ENCODE results near the gene CHRDL2.

The CHRDL2 gene

DNA sequence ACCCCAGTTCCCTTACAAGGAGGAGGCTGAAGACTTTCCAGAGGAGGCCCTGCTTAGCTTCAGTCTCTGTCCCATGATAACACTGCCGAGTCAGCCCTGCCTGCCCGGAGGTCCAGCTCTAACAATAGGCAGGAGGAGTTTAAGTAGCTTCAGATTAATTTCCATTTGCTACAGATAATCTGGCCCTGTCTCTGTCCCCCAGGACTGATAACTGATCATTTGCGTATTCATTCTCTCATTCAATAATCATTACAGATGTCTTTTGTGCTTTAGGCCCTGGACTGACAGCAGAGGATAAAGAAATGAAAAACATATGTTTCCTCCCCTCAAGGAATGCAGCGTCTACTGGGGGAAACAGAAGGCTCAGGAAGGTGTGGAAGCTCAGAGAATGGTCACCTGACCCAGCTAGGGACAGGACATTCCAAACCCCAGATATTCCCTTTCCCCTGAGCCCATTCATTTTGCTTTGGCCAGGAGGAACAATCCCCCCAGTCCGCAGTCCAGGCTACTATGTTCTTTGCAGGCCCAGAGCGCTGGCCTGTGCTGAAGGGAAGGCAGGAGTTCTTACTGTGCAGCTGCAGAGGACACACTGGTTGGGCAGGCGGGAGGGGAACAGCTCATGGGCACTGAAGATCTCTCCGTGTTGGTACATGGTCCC lies 20.8 kb downstream of the CHRDL2 start (continued):
- no peak for TF ChIP-seq ZBTB8A (tag by site-specific recombination; IDR thresholded peaks at IDR 0.05)
- TF ChIP-seq KLF7 (tag by site-specific recombination; IDR thresholded peaks at IDR 0.05; ENCODE audit: borderline replicate concordance), result no peak

DNA sequence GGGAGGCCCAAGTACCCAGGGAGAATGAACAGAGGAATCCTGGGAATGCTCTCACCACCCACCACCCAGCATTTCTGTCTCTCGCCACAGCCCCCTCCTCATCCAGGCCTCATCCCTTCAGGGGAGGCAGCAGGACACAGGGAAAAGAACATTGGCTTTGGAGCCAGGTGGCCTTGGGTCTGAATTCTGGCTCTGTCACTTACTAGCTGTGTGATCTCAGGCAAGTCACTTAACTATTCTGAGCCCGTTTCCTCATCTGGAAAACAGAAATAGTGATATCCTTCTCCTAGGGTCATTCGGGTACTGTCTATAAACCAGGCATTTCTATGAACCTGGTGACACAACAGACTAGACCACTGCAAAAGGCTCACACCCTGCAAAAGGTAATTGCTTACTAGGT lies 22.1 kb downstream of the CHRDL2 start:
- CTCF ChIA-PET, result interaction anchor here (2.1 kb wide), 1 partner anchor 17 kb away, joined by 11 read pairs; no protein-coding TSS in a partner anchor
- TF ChIP-seq ZNF280C (tag by site-specific recombination; IDR thresholded peaks at IDR 0.05) (no peak), ZNF311 (tag by site-specific recombination; IDR thresholded peaks at IDR 0.05; ENCODE audit: borderline replicate concordance) (no peak), ZNF114 (tag by site-specific recombination; IDR thresholded peaks at IDR 0.05) (no peak), ZNF423 (tag by site-specific recombination; IDR thresholded peaks at IDR 0.05) (no peak), ZNF580 (tag by site-specific recombination; IDR thresholded peaks at IDR 0.05) (no peak), ZNF24 (tag by site-specific recombination; IDR thresholded peaks at IDR 0.05) (no peak), ZNF549 (tag by site-specific recombination; IDR thresholded peaks at IDR 0.05) (no peak)
- TF ChIP-seq, protein P1, sequence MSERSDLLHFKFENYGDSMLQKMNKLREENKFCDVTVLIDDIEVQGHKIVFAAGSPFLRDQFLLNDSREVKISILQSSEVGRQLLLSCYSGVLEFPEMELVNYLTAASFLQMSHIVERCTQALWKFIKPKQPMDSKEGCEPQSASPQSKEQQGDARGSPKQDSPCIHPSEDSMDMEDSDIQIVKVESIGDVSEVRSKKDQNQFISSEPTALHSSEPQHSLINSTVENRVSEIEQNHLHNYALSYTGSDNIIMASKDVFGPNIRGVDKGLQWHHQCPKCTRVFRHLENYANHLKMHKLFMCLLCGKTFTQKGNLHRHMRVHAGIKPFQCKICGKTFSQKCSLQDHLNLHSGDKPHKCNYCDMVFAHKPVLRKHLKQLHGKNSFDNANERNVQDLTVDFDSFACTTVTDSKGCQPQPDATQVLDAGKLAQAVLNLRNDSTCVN (tag by site-specific recombination; optimal IDR thresholded peaks at IDR 0.05), result no peak
- TF ChIP-seq, protein P2, sequence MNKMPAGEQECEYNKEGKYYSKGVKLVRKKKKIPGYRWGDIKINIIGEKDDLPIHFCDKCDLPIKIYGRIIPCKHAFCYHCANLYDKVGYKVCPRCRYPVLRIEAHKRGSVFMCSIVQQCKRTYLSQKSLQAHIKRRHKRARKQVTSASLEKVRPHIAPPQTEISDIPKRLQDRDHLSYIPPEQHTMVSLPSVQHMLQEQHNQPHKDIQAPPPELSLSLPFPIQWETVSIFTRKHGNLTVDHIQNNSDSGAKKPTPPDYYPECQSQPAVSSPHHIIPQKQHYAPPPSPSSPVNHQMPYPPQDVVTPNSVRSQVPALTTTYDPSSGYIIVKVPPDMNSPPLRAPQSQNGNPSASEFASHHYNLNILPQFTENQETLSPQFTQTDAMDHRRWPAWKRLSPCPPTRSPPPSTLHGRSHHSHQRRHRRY (tag by site-specific recombination; IDR thresholded peaks at IDR 0.05), result no peak
- TF ChIP-seq, protein P3, sequence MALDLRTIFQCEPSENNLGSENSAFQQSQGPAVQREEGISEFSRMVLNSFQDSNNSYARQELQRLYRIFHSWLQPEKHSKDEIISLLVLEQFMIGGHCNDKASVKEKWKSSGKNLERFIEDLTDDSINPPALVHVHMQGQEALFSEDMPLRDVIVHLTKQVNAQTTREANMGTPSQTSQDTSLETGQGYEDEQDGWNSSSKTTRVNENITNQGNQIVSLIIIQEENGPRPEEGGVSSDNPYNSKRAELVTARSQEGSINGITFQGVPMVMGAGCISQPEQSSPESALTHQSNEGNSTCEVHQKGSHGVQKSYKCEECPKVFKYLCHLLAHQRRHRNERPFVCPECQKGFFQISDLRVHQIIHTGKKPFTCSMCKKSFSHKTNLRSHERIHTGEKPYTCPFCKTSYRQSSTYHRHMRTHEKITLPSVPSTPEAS (tag by site-specific recombination; IDR thresholded peaks at IDR 0.05), result no peak
- Histone ChIP-seq H3K9me3 (ENCODE audit: control insufficient read depth, insufficient read depth, low read depth, low read length) (no peaks in the 10 kb centered on the region), H3K4me3 (ENCODE audit: low read depth, low read length) (no peak overlapping the region), H3K4me1 (ENCODE audit: control insufficient read depth, insufficient read depth, low read length) (no peaks in the 10 kb centered on the region), H3K27ac (ENCODE audit: extremely low read depth, low read depth, low read length) (no peak overlapping the region), H3K36me3 (ENCODE audit: control insufficient read depth in 2 of 2, insufficient read depth in 1 of 2, low read length in 2 of 2) (no peaks in the 10 kb centered on the region)
- POLR2A ChIA-PET, result no interaction called here

- CTCF ChIA-PET, result interaction anchor here (2.1 kb wide), 1 partner anchor 18 kb away, joined by 11 read pairs; no protein-coding TSS in a partner anchor
- H3K9me3 ChIP-seq (ENCODE audit: control insufficient read depth, insufficient read depth, low read depth, low read length), result no peaks in the 10 kb centered on the region
- POLR2A ChIA-PET, result no interaction called here
- no peak overlapping the region for H3K4me3 ChIP-seq (ENCODE audit: low read depth, low read length)
- H3K27ac ChIP-seq (ENCODE audit: extremely low read depth, low read depth, low read length), result no peak overlapping the region
- H3K4me1 ChIP-seq (ENCODE audit: control insufficient read depth, insufficient read depth, low read length), result no peaks in the 10 kb centered on the region
- no peaks in the 10 kb centered on the region for H3K36me3 ChIP-seq (ENCODE audit: control insufficient read depth in 2 of 2, insufficient read depth in 1 of 2, low read length in 2 of 2)
- TF ChIP-seq ZNF776 (tag by site-specific recombination; IDR thresholded peaks at IDR 0.05; ENCODE audit: borderline replicate concordance) (no peak), ZIC2 (tag by site-specific recombination; IDR thresholded peaks at IDR 0.05) (peak; percentile 30; the same call in 1 of the 2 replicates), ZNF488 (tag by site-specific recombination; IDR thresholded peaks at IDR 0.05) (no peak), ZNF654 (tag by site-specific recombination; IDR thresholded peaks at IDR 0.05; ENCODE audit: low read depth) (no peak), EGR2 (tag by site-specific recombination; IDR thresholded peaks at IDR 0.05; ENCODE audit: low read depth) (peak; percentile 75), ZFP69B (tag by site-specific recombination; IDR thresholded peaks at IDR 0.05) (no peak), MEIS1 (CRISPR knock-in tag; IDR thresholded peaks at IDR 0.05; ENCODE audit: borderline replicate concordance) (no peak), ZNF610 (tag by site-specific recombination; IDR thresholded peaks at IDR 0.05; ENCODE audit: borderline replicate concordance) (no peak), ZNF391 (tag by site-specific recombination; IDR thresholded peaks at IDR 0.05; ENCODE audit: borderline replicate concordance, low read depth) (no peak), ZNF324 (tag by site-specific recombination; IDR thresholded peaks at IDR 0.05) (no peak), YY2 (tag by site-specific recombination; IDR thresholded peaks at IDR 0.05) (no peak)
- TF ChIP-seq, protein P2 (tag by site-specific recombination; IDR thresholded peaks at IDR 0.05), result no peak
These were observed 23.4 kb downstream of the CHRDL2 start for GRCh38 chr11:74707602-74708510.
